Measurements from ENCODE around the gene NXPH3. TPM values are rescaled to one million over a fixed set of nuclear protein-coding genes. Genes with fewer than 3 reads are reported as not detected.

Gene NXPH3
- total and polyA plus RNA-seq, 2 of the 13 experiments (the other 11 are each of a cell fraction or from before 2014, with no cell fraction given), result 0.04 to 0.58 TPM

DNA sequence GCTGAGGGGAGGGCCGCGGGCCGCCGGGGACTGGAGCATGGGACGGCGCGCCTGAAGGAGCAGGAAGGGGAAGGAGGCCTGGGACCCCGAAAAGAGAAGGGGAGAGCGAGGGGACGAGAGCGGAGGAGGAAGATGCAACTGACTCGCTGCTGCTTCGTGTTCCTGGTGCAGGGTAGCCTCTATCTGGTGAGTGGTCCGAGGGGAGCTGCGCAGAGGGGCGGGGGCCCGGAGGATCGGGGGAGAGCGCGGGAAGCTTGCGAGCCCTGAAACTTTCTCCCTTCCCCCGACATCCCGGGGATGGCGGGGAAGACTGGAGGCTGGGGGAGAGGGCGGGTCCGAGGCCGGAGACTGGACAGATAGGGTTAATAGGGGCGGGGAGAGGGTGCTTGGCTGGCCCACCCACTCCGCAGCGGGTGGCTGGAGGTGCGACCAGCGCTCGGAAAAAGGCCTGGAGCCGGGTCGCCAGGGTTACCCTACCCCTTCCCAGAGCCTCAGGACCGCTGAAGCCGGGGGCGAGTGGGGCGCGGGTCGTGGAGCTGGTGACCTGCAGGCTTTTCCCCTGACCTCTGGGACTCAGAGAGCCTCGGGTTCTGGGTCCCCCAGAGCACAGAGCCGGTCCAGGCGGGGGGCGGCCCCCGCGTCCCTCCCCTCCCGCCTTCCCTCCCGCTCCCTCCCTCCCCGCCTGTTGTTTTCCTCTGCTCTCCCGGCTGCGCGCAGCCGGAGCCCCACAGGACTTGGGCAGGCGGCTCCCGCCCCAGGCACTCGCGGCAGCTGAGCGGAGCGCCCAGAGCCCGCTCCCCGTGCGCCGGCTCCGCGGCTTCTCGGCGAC lies 631 bp downstream of the NXPH3 start (continued):
- TF ChIP-seq RAD21 (CRISPR knock-in tag; IDR thresholded peaks at IDR 0.05), result no peak
- TF ChIP-seq LCORL (IDR thresholded peaks at IDR 0.05), result no peak
- TF ChIP-seq LCORL (CRISPR knock-in tag; IDR thresholded peaks at IDR 0.05), result 0 out of 2 replicates have a peak, but pooled peaks have one; percentile 4
- TF ChIP-seq ZNF652 (CRISPR knock-in tag; IDR thresholded peaks at IDR 0.05; ENCODE audit: borderline replicate concordance, low read depth), result peak; percentile 94
- TF ChIP-seq ZNF280B (CRISPR knock-in tag; IDR thresholded peaks at IDR 0.05; ENCODE audit: borderline replicate concordance), result no peak
- TF ChIP-seq, protein P1, sequence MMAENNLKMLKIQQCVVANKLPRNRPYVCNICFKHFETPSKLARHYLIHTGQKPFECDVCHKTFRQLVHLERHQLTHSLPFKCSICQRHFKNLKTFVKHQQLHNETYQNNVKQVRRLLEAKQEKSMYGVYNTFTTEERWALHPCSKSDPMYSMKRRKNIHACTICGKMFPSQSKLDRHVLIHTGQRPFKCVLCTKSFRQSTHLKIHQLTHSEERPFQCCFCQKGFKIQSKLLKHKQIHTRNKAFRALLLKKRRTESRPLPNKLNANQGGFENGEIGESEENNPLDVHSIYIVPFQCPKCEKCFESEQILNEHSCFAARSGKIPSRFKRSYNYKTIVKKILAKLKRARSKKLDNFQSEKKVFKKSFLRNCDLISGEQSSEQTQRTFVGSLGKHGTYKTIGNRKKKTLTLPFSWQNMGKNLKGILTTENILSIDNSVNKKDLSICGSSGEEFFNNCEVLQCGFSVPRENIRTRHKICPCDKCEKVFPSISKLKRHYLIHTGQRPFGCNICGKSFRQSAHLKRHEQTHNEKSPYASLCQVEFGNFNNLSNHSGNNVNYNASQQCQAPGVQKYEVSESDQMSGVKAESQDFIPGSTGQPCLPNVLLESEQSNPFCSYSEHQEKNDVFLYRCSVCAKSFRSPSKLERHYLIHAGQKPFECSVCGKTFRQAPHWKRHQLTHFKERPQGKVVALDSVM (CRISPR knock-in tag; IDR thresholded peaks at IDR 0.05), result peak; percentile 31; the same call in 1 of the 2 replicates
- TF ChIP-seq, protein P2, sequence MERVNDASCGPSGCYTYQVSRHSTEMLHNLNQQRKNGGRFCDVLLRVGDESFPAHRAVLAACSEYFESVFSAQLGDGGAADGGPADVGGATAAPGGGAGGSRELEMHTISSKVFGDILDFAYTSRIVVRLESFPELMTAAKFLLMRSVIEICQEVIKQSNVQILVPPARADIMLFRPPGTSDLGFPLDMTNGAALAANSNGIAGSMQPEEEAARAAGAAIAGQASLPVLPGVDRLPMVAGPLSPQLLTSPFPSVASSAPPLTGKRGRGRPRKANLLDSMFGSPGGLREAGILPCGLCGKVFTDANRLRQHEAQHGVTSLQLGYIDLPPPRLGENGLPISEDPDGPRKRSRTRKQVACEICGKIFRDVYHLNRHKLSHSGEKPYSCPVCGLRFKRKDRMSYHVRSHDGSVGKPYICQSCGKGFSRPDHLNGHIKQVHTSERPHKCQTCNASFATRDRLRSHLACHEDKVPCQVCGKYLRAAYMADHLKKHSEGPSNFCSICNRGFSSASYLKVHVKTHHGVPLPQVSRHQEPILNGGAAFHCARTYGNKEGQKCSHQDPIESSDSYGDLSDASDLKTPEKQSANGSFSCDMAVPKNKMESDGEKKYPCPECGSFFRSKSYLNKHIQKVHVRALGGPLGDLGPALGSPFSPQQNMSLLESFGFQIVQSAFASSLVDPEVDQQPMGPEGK (CRISPR knock-in tag; IDR thresholded peaks at IDR 0.05), result peak; percentile 58; the same call in 1 of the 2 replicates
- TF ChIP-seq ETV6 (CRISPR knock-in tag; conservative IDR thresholded peaks at IDR 0.05), result 0 out of 2 replicates have a peak, but pooled peaks have one; percentile 52
- TF ChIP-seq SAP130 (CRISPR knock-in tag; IDR thresholded peaks at IDR 0.05; ENCODE audit: low read depth), result peak; percentile 37
- TF ChIP-seq, protein P3, sequence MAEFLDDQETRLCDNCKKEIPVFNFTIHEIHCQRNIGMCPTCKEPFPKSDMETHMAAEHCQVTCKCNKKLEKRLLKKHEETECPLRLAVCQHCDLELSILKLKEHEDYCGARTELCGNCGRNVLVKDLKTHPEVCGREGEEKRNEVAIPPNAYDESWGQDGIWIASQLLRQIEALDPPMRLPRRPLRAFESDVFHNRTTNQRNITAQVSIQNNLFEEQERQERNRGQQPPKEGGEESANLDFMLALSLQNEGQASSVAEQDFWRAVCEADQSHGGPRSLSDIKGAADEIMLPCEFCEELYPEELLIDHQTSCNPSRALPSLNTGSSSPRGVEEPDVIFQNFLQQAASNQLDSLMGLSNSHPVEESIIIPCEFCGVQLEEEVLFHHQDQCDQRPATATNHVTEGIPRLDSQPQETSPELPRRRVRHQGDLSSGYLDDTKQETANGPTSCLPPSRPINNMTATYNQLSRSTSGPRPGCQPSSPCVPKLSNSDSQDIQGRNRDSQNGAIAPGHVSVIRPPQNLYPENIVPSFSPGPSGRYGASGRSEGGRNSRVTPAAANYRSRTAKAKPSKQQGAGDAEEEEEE (CRISPR knock-in tag; IDR thresholded peaks at IDR 0.05; ENCODE audit: borderline replicate concordance), result no peak
- peak; percentile 45; the same call in 1 of the 2 replicates for TF ChIP-seq GABPB1 (CRISPR knock-in tag; IDR thresholded peaks at IDR 0.05)
- TF ChIP-seq ZNF746 (CRISPR knock-in tag; IDR thresholded peaks at IDR 0.05), result peak; percentile 46; the same call in 1 of the 2 replicates
- 0 out of 2 replicates have a peak, but pooled peaks have one; percentile 45 for TF ChIP-seq ZNF605 (CRISPR knock-in tag; IDR thresholded peaks at IDR 0.05)
- 0 out of 2 replicates have a peak, but pooled peaks have one; percentile 13 for TF ChIP-seq ZNF639 (CRISPR knock-in tag; conservative IDR thresholded peaks at IDR 0.05)
- TF ChIP-seq CC2D1A (CRISPR knock-in tag; IDR thresholded peaks at IDR 0.05), result no peak
- no peak for TF ChIP-seq ZMAT3 (CRISPR knock-in tag; conservative IDR thresholded peaks at IDR 0.05)
- no peak for TF ChIP-seq FOXC1 (CRISPR knock-in tag; IDR thresholded peaks at IDR 0.05; ENCODE audit: borderline replicate concordance)

Measured in HepG2 (cell line).